PC-3 (cell line): ENCODE data around the gene EFCAB6. TPM values are rescaled to one million over a fixed set of nuclear protein-coding genes. Genes with fewer than 3 reads are reported as not detected.

Experiments used
- ATAC-seq: fragments of 200-7000 bp; cut with Tn5 transposase; 2 replicates; pipeline ENCODE4 v1.9.1; 2020; ENCODE audit warnings: mild to moderate bottlenecking, moderate library complexity
- BruUV-seq: library from RNA; stranded (reverse); fragments of 400-500 nt; replicated peaks from 2 replicates; lab custom pipeline; 2021; lab: Mats Ljungman, UMichigan
- CTCF ChIA-PET: fragments of 300-600 bp; sonication (Branson Sonifier 250); formaldehyde crosslinking; loops from one replicate; lab custom pipeline; 2022; ENCODE audit warnings: antibody characterized with exemption; lab: Charles Lee
- POLR2A ChIA-PET: fragments of 300-600 bp; sonication (Branson Sonifier 250); formaldehyde crosslinking; loops from one replicate; lab custom pipeline; 2022; ENCODE audit warnings: antibody characterized with exemption; ENCODE audit not compliant: unreplicated experiment; lab: Charles Lee
- DNase-seq: peaks from one replicate; pipeline ENCODE4 v3.0.0-alpha.2; 2015
- H2AFZ ChIP-seq: fragments of 300-600 bp; sonication (generic); 2 replicates; pipeline ENCODE4 v1.6.0; 2016; ENCODE audit warnings: antibody characterized with exemption, low read length
- H3F3A ChIP-seq: fragments of 300-600 bp; sonication (generic); one replicate; pipeline ENCODE4 v1.6.0; 2017; ENCODE audit warnings: antibody characterized with exemption, low read length, control low read depth, mild to moderate bottlenecking; ENCODE audit not compliant: unreplicated experiment
- H3K27ac ChIP-seq: fragments of 300-600 bp; sonication (generic); 2 replicates; pipeline ENCODE4 v1.5.1; 2016; ENCODE audit warnings: mild to moderate bottlenecking, low read length
- H3K27me3 ChIP-seq: fragments of 300-600 bp; sonication (generic); 2 replicates; pipeline ENCODE4 v1.6.1; 2016; ENCODE audit warnings: low read length, mixed read lengths
- H3K36me3 ChIP-seq: fragments of 300-600 bp; sonication (generic); 2 replicates; pipeline ENCODE4 v1.6.1; 2016; ENCODE audit warnings: low read depth, mixed run types, low read length, mixed read lengths
- H3K4me1 ChIP-seq: fragments of 300-600 bp; sonication (generic); 2 replicates; pipeline ENCODE4 v1.5.1; 2016; ENCODE audit warnings: low read length; ENCODE audit not compliant: insufficient read depth
- H3K4me2 ChIP-seq: fragments of 300-600 bp; sonication (generic); 2 replicates; pipeline ENCODE4 v1.6.0; 2016; ENCODE audit warnings: low read length
- H3K4me3 ChIP-seq: fragments of 300-600 bp; sonication (generic); 2 replicates; pipeline ENCODE4 v1.5.1; 2016; ENCODE audit warnings: mild to moderate bottlenecking, low read length, mixed read lengths
- H3K79me2 ChIP-seq: fragments of 300-600 bp; sonication (generic); 2 replicates; pipeline ENCODE4 v1.6.1; 2017; ENCODE audit warnings: low read length, mixed read lengths
- H3K9ac ChIP-seq: fragments of 300-600 bp; sonication (generic); 2 replicates; pipeline ENCODE4 v1.6.0; 2016; ENCODE audit warnings: mild to moderate bottlenecking, low read length
- H3K9me2 ChIP-seq: fragments of 300-600 bp; sonication (generic); replicated peaks from 2 replicates; pipeline ENCODE4 v1.6.1; 2016; ENCODE audit warnings: mixed run types, low read length, mixed read lengths
- H3K9me3 ChIP-seq: fragments of 300-600 bp; sonication (generic); 2 replicates; pipeline ENCODE4 v1.6.1; 2016; ENCODE audit warnings: low read length, mixed read lengths
- H4K20me1 ChIP-seq: fragments of 300-600 bp; sonication (generic); 2 replicates; pipeline ENCODE4 v1.6.1; 2016; ENCODE audit warnings: low read length, mixed read lengths
- EZH2 ChIP-seq: fragments of 300-600 bp; sonication (generic); IDR thresholded peaks from one replicate; pipeline ENCODE4 v1.6.1; 2017; ENCODE audit warnings: antibody characterized with exemption, mild to moderate bottlenecking, low read length; ENCODE audit not compliant: unreplicated experiment
- EZH2phosphoT487 ChIP-seq: fragments of 300-600 bp; sonication (generic); IDR thresholded peaks from 2 replicates; pipeline ENCODE4 v1.6.1; 2018; ENCODE audit warnings: mild to moderate bottlenecking, antibody characterized with exemption, low read length, borderline replicate concordance
- intact Hi-C: fragments of 100-400 bp; cut with micrococcal nuclease; formaldehyde crosslinking; loops from 2 replicates; pipeline ENCODE4 v1.9.0; 2023
- total RNA-seq: library from RNA; depleted of rRNA; stranded (reverse); fragments of >200 nt; gene quantifications from 2 replicates; pipeline ENCODE4 v1.2.3, GENCODE V29; 2014
- TF ChIP-seq, protein P1 (sequence below): fragments of 300-600 bp; sonication (generic); conservative IDR thresholded peaks from 2 replicates; pipeline ENCODE4 v1.5.1; 2017; ENCODE audit warnings: antibody characterized with exemption, low read depth, mild to moderate bottlenecking, low read length

Gene EFCAB6
- total RNA-seq, 1 experiment from 2014 or later, result 0.07 TPM

DNA sequence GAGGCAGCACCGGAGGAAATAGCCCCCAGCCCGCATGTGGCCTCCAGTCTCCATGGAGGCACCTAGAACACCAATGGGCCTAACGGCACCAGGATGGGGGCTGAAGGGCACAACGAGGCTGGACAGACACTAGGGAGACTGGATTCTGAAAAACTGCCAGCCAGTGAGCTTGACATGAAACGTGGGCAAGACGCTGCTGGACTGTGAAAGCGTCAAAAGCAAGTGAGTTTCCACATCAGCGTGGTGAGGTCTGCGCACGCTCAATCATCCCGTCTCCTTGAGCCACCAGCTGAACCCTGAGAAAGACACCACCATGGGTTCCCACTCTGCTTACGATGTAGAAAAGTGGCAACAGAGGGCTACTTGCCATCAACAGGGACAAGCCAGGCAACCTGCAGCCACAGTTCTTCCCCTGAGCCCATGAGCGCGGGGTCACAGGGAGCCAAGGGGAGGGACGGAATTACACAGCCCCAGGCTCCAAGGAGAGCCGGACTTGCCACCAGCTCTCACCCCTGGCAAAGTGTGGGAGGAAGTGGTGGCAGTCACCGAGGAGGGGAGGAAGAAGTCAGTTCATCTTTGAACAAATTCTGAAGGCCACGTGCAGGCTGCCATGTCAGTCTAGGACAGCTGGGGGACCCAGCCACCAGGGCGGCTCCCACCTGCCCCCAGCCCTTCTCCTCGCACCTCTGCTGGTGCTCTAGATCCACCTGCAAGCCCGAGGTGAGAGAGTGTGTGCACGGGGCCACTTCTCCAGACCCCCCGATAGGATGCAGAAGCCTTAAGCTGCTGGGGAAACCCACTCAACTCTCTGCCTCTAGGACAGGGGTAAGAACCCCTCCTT lies 269.2 kb downstream of the EFCAB6 start:
- H3K4me2 ChIP-seq, result no peak overlapping the region
- no peaks in the 10 kb centered on the region for H3K9me2 ChIP-seq
- DNase-seq, result no peak
- H4K20me1 ChIP-seq, result no peaks in the 10 kb centered on the region
- intact Hi-C loops, result no loop called here
- BruUV-seq, result no TSS peak
- H3K36me3 ChIP-seq, result no peaks in the 10 kb centered on the region
- no peak for TF ChIP-seq EZH2
- TF ChIP-seq EZH2phosphoT487, result no peak
- TF ChIP-seq, protein P1, sequence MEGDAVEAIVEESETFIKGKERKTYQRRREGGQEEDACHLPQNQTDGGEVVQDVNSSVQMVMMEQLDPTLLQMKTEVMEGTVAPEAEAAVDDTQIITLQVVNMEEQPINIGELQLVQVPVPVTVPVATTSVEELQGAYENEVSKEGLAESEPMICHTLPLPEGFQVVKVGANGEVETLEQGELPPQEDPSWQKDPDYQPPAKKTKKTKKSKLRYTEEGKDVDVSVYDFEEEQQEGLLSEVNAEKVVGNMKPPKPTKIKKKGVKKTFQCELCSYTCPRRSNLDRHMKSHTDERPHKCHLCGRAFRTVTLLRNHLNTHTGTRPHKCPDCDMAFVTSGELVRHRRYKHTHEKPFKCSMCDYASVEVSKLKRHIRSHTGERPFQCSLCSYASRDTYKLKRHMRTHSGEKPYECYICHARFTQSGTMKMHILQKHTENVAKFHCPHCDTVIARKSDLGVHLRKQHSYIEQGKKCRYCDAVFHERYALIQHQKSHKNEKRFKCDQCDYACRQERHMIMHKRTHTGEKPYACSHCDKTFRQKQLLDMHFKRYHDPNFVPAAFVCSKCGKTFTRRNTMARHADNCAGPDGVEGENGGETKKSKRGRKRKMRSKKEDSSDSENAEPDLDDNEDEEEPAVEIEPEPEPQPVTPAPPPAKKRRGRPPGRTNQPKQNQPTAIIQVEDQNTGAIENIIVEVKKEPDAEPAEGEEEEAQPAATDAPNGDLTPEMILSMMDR, result no peak
- H3K79me2 ChIP-seq, result no peaks in the 10 kb centered on the region
- no peaks in the 10 kb centered on the region for H3K4me1 ChIP-seq
- H2AFZ ChIP-seq, result no peak overlapping the region
- no peak overlapping the region for H3K4me3 ChIP-seq
- ChIA-PET CTCF (no interaction called here), POLR2A (no interaction called here)
- H3K9ac ChIP-seq, result no peak overlapping the region
- no peaks in the 10 kb centered on the region for H3F3A ChIP-seq
- no peak overlapping the region for H3K27ac ChIP-seq
- H3K27me3 ChIP-seq, result peaks cover 28% of the 10 kb centered on the region
- H3K9me3 ChIP-seq, result no peaks in the 10 kb centered on the region
- no peak for ATAC-seq

DNA sequence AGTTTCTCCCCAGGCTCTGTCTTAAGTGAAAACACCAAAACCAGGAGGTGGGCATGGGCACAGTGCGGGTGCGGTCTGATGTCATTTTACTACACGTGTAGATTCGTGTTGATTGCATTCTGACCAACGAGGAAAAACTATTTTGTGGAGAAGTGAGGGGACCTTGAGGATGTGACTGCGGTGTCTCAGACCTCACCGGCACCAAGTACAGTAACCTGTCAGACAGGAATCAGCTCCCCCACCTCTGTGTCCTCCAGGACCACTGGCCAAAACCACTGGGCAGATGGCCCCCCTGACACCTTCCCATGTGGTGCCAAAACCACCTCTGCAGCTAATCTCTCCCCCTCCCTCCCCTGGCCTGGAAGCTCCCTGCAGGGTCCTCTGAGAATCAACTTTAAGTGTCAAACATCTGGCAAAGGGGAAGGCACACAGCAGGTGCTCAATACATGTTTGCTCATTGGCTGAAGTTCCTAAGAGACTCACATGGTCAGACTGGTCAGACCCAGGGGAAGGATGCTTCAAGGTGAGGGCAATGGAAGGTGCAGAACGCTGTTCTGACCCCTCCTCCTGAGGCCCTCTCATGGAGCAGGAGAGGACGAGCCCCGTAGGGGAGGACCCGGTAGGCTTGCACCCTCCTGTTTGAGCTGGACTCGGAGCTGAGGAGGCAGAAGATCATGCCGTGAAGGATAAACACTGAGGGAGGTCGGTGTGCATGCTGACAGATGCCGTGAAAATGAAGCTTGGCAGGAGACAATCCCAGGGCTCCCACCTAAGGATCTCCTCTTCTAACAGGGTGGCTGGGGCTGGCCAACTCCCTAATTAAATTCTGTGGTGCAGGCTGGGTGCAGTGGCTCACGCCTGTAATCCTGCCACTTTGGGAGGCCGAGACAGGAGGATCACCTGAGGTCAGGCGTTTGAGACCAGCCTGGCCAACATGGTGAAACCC lies 270.4 kb downstream of the EFCAB6 start:
- no peak overlapping the region for H3K4me2 ChIP-seq
- H3K27ac ChIP-seq, result no peak overlapping the region
- no peaks in the 10 kb centered on the region for H3K36me3 ChIP-seq
- no peaks in the 10 kb centered on the region for H3K4me1 ChIP-seq
- BruUV-seq, result no TSS peak
- no peak overlapping the region for H3K4me3 ChIP-seq
- H3K9me3 ChIP-seq, result no peaks in the 10 kb centered on the region
- no peak for ATAC-seq
- ChIA-PET POLR2A (no interaction called here), CTCF (no interaction called here)
- H3F3A ChIP-seq, result no peaks in the 10 kb centered on the region
- no peak overlapping the region for H2AFZ ChIP-seq
- H3K27me3 ChIP-seq, result peaks cover 28% of the 10 kb centered on the region
- TF ChIP-seq EZH2phosphoT487 (no peak), EZH2 (no peak)
- TF ChIP-seq, protein P1, result no peak
- H3K9ac ChIP-seq, result no peak overlapping the region
- no peak for DNase-seq
- intact Hi-C loops, result no loop called here
- H4K20me1 ChIP-seq, result no peaks in the 10 kb centered on the region
- H3K9me2 ChIP-seq, result no peaks in the 10 kb centered on the region
- no peaks in the 10 kb centered on the region for H3K79me2 ChIP-seq
